ENCODE measurements around the gene UBIAD1. TPM values are rescaled to one million over a fixed set of nuclear protein-coding genes. Genes with fewer than 3 reads are reported as not detected.

The UBIAD1 gene
- total and polyA plus RNA-seq, 2 experiments from 2014 or later: 13.7 to 31.6 TPM

DNA sequence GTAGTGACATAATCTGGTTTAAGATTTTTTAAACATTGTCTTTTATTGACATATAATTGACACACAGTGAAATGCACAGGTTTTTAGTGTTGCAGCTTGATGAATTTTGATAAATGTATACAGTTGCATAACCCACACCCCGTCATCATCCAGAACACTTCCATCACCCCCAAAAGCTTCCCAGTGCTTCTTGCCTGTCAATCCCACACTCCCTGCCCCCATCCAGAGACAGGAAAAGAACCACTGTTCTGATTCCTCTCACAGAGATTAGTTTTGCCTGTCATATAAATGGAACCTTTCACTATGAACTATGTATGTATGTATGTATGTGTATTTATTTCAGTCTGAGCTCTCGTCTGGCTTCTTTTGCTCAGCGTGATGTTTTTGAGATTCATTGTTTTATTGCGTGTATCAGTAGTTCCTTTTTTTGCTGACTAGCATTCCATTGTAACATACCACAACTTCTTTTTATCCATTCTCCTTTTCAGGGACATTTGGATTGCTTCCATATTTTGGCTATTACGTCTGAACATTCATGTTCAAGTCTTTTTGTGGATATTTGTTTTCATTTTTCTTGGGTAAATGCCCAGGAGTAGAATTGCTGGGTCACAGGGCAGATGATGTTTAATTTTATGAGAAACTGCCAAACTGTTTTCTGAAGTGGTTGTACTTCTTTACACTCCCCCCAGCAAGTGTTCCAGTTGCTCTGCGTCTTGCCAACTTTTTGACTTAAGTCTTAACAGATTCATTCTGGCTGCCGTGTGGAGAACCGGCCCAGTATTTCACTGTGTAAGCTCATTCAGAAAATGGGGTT is 8.7 kb downstream of the UBIAD1 start:
- Mint-ChIP-seq H3K9me3 (no peaks in the 10 kb centered on the region), H3K27ac (no peak overlapping the region), H3K4me1 (peaks cover 39% of the 10 kb centered on the region), H3K36me3 (ENCODE audit: low read depth) (peaks cover 52% of the 10 kb centered on the region), H3K27me3 (ENCODE audit: insufficient read depth, low read depth, poor library complexity) (peaks cover 5% of the 10 kb centered on the region), H3K4me3 (no peak overlapping the region)
- peaks cover 21% of the 10 kb centered on the region for H3K4me1 ChIP-seq (ENCODE audit: insufficient read depth)
- H3K9me2 ChIP-seq (ENCODE audit: insufficient read depth): no peaks in the 10 kb centered on the region
- H4K20me1 ChIP-seq (replicated peaks; ENCODE audit: insufficient read depth): 0 out of 2 replicates have a peak, but pooled peaks cover 15% of the 10 kb centered on the region
- no peak for TF ChIP-seq STAT1 (IDR thresholded peaks at IDR 0.05; ENCODE audit: unreplicated experiment)
- TF ChIP-seq, protein P1, sequence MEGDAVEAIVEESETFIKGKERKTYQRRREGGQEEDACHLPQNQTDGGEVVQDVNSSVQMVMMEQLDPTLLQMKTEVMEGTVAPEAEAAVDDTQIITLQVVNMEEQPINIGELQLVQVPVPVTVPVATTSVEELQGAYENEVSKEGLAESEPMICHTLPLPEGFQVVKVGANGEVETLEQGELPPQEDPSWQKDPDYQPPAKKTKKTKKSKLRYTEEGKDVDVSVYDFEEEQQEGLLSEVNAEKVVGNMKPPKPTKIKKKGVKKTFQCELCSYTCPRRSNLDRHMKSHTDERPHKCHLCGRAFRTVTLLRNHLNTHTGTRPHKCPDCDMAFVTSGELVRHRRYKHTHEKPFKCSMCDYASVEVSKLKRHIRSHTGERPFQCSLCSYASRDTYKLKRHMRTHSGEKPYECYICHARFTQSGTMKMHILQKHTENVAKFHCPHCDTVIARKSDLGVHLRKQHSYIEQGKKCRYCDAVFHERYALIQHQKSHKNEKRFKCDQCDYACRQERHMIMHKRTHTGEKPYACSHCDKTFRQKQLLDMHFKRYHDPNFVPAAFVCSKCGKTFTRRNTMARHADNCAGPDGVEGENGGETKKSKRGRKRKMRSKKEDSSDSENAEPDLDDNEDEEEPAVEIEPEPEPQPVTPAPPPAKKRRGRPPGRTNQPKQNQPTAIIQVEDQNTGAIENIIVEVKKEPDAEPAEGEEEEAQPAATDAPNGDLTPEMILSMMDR (conservative IDR thresholded peaks at IDR 0.05; ENCODE audit: low read depth in 2 of 2): no peak
- TF ChIP-seq ZNF114 (CRISPR knock-in tag; IDR thresholded peaks at IDR 0.05): no peak
- TF ChIP-seq, protein P2, sequence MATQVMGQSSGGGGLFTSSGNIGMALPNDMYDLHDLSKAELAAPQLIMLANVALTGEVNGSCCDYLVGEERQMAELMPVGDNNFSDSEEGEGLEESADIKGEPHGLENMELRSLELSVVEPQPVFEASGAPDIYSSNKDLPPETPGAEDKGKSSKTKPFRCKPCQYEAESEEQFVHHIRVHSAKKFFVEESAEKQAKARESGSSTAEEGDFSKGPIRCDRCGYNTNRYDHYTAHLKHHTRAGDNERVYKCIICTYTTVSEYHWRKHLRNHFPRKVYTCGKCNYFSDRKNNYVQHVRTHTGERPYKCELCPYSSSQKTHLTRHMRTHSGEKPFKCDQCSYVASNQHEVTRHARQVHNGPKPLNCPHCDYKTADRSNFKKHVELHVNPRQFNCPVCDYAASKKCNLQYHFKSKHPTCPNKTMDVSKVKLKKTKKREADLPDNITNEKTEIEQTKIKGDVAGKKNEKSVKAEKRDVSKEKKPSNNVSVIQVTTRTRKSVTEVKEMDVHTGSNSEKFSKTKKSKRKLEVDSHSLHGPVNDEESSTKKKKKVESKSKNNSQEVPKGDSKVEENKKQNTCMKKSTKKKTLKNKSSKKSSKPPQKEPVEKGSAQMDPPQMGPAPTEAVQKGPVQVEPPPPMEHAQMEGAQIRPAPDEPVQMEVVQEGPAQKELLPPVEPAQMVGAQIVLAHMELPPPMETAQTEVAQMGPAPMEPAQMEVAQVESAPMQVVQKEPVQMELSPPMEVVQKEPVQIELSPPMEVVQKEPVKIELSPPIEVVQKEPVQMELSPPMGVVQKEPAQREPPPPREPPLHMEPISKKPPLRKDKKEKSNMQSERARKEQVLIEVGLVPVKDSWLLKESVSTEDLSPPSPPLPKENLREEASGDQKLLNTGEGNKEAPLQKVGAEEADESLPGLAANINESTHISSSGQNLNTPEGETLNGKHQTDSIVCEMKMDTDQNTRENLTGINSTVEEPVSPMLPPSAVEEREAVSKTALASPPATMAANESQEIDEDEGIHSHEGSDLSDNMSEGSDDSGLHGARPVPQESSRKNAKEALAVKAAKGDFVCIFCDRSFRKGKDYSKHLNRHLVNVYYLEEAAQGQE (IDR thresholded peaks at IDR 0.05; ENCODE audit: unreplicated experiment): no peak
- no peak for TF ChIP-seq NANOG (IDR thresholded peaks at IDR 0.05; ENCODE audit: borderline replicate concordance)
- TF ChIP-seq JUNB (IDR thresholded peaks at IDR 0.05; ENCODE audit: unreplicated experiment): no peak
- no peak for TF ChIP-seq ZNF331 (CRISPR knock-in tag; IDR thresholded peaks at IDR 0.05; ENCODE audit: low read depth)
- no peak for TF ChIP-seq POLR2AphosphoS5 (IDR thresholded peaks at IDR 0.05; ENCODE audit: low read depth)
- TF ChIP-seq EZH2 (IDR thresholded peaks at IDR 0.05; ENCODE audit: low read depth, unreplicated experiment): no peak
- TF ChIP-seq, protein P3, sequence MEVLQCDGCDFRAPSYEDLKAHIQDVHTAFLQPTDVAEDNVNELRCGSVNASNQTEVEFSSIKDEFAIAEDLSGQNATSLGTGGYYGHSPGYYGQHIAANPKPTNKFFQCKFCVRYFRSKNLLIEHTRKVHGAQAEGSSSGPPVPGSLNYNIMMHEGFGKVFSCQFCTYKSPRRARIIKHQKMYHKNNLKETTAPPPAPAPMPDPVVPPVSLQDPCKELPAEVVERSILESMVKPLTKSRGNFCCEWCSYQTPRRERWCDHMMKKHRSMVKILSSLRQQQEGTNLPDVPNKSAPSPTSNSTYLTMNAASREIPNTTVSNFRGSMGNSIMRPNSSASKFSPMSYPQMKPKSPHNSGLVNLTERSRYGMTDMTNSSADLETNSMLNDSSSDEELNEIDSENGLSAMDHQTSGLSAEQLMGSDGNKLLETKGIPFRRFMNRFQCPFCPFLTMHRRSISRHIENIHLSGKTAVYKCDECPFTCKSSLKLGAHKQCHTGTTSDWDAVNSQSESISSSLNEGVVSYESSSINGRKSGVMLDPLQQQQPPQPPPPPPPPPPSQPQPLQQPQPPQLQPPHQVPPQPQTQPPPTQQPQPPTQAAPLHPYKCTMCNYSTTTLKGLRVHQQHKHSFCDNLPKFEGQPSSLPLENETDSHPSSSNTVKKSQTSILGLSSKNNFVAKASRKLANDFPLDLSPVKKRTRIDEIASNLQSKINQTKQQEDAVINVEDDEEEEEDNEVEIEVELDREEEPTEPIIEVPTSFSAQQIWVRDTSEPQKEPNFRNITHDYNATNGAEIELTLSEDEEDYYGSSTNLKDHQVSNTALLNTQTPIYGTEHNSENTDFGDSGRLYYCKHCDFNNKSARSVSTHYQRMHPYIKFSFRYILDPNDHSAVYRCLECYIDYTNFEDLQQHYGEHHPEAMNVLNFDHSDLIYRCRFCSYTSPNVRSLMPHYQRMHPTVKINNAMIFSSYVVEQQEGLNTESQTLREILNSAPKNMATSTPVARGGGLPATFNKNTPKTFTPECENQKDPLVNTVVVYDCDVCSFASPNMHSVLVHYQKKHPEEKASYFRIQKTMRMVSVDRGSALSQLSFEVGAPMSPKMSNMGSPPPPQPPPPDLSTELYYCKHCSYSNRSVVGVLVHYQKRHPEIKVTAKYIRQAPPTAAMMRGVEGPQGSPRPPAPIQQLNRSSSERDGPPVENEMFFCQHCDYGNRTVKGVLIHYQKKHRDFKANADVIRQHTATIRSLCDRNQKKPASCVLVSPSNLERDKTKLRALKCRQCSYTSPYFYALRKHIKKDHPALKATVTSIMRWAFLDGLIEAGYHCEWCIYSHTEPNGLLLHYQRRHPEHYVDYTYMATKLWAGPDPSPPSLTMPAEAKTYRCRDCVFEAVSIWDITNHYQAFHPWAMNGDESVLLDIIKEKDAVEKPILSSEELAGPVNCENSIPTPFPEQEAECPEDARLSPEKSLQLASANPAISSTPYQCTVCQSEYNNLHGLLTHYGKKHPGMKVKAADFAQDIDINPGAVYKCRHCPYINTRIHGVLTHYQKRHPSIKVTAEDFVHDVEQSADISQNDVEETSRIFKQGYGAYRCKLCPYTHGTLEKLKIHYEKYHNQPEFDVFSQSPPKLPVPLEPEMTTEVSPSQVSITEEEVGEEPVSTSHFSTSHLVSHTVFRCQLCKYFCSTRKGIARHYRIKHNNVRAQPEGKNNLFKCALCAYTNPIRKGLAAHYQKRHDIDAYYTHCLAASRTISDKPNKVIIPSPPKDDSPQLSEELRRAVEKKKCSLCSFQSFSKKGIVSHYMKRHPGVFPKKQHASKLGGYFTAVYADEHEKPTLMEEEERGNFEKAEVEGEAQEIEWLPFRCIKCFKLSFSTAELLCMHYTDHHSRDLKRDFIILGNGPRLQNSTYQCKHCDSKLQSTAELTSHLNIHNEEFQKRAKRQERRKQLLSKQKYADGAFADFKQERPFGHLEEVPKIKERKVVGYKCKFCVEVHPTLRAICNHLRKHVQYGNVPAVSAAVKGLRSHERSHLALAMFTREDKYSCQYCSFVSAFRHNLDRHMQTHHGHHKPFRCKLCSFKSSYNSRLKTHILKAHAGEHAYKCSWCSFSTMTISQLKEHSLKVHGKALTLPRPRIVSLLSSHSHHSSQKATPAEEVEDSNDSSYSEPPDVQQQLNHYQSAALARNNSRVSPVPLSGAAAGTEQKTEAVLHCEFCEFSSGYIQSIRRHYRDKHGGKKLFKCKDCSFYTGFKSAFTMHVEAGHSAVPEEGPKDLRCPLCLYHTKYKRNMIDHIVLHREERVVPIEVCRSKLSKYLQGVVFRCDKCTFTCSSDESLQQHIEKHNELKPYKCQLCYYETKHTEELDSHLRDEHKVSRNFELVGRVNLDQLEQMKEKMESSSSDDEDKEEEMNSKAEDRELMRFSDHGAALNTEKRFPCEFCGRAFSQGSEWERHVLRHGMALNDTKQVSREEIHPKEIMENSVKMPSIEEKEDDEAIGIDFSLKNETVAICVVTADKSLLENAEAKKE (CRISPR knock-in tag; IDR thresholded peaks at IDR 0.05): no peak
- H3K27me3 ChIP-seq (ENCODE audit: insufficient read depth): no peaks in the 10 kb centered on the region
- no peak overlapping the region for H2AFZ ChIP-seq
- ATAC-seq (no peak), DNase-seq (ENCODE audit: low spot score) (no peak)
- peaks cover 82% of the 10 kb centered on the region for H3K79me2 ChIP-seq (replicated peaks; ENCODE audit: insufficient read depth)
- peaks cover 11% of the 10 kb centered on the region; the same call in 1 of the 2 replicates for H3K36me3 ChIP-seq (ENCODE audit: insufficient read depth)
- peak overlapping the region; percentile 57 for H3K27ac ChIP-seq (ENCODE audit: low read depth)
- H3F3A ChIP-seq (replicated peaks; ENCODE audit: low read depth): peaks cover 19% of the 10 kb centered on the region
- no peak overlapping the region for H3K4me3 ChIP-seq
- no peak overlapping the region for H3K4me2 ChIP-seq
